ENCODE data around the gene ZNF784.
A peak's percentile ranks its signal among the peaks of the same experiment; 100 is the strongest.

Gene ZNF784

GRCh38 chr19:55635856-55636440, 11.6 kb upstream of the ZNF784 start:
- POLR2A ChIA-PET = interaction anchor here (0.8 to 2.1 kb wide), 4 partner anchors 10 to 19 kb away, joined by 3 to 10 read pairs (median 4); partner anchors contain the start of genes U2AF2 and ZNF784
- Histone ChIP-seq H3K9me3 (ENCODE audit: control insufficient read depth, insufficient read depth, low read depth, low read length) (no peaks in the 10 kb centered on the region), H3K27ac (ENCODE audit: extremely low read depth, low read depth, low read length) (peak overlapping the region; percentile 57; the same call in 1 of the 2 replicates), H3K4me1 (ENCODE audit: control insufficient read depth, insufficient read depth, low read length) (peaks cover 17% of the 10 kb centered on the region), H3K4me3 (ENCODE audit: low read depth, low read length) (peak overlapping the region; percentile 82), H3K36me3 (ENCODE audit: control insufficient read depth in 2 of 2, insufficient read depth in 1 of 2, low read length in 2 of 2) (peaks cover 5 to 11% of the 10 kb centered on the region in 2 experiments; a peak in 2 of 3 replicates)
- CTCF ChIA-PET = interaction anchor here (1.4 to 6.0 kb wide), 4 partner anchors 11 to 169 kb away, joined by 3 to 35 read pairs (median 8); no protein-coding TSS in a partner anchor
- TF ChIP-seq ATF2 (tag by site-specific recombination; IDR thresholded peaks at IDR 0.05; ENCODE audit: low read depth) (no peak), ZNF585B (tag by site-specific recombination; IDR thresholded peaks at IDR 0.05) (no peak), ZNF639 (tag by site-specific recombination; IDR thresholded peaks at IDR 0.05) (no peak), ZFP41 (tag by site-specific recombination; IDR thresholded peaks at IDR 0.05; ENCODE audit: borderline replicate concordance) (no peak), INSM2 (tag by site-specific recombination; IDR thresholded peaks at IDR 0.05) (no peak), ZNF843 (tag by site-specific recombination; IDR thresholded peaks at IDR 0.05) (no peak), SALL2 (tag by site-specific recombination; IDR thresholded peaks at IDR 0.05; ENCODE audit: borderline replicate concordance) (no peak)

GRCh38 chr19:55635334-55635717, 11.0 kb upstream of the ZNF784 start:
- no peaks in the 10 kb centered on the region for H3K9me3 ChIP-seq (ENCODE audit: control insufficient read depth, insufficient read depth, low read depth, low read length)
- H3K4me3 ChIP-seq (ENCODE audit: low read depth, low read length) = peak overlapping the region; percentile 82
- POLR2A ChIA-PET = interaction anchor here (0.7 to 4.2 kb wide), 7 partner anchors 8 to 180 kb away, joined by 4 to 22 read pairs (median 7); partner anchors contain the start of genes U2AF2, ZNF581 and ZNF784
- TF ChIP-seq ZNF391 (tag by site-specific recombination; IDR thresholded peaks at IDR 0.05; ENCODE audit: borderline replicate concordance, low read depth) = no peak
- CTCF ChIA-PET = interaction anchor here (2.1 to 6.0 kb wide), 3 partner anchors 19 to 168 kb away, joined by 11 to 35 read pairs (median 26); partner anchors contain the start of gene U2AF2
- peaks cover 5 to 11% of the 10 kb centered on the region in 2 experiments; a peak in 2 of 3 replicates for H3K36me3 ChIP-seq (ENCODE audit: control insufficient read depth in 2 of 2, insufficient read depth in 1 of 2, low read length in 2 of 2)
- H3K4me1 ChIP-seq (ENCODE audit: control insufficient read depth, insufficient read depth, low read length) = peaks cover 17% of the 10 kb centered on the region
- H3K27ac ChIP-seq (ENCODE audit: extremely low read depth, low read depth, low read length) = peak overlapping the region; percentile 57

- peaks cover 5 to 11% of the 10 kb centered on the region in 2 experiments; a peak in 2 of 3 replicates for H3K36me3 ChIP-seq (ENCODE audit: control insufficient read depth in 2 of 2, insufficient read depth in 1 of 2, low read length in 2 of 2)
- CTCF ChIA-PET = interaction anchor here (0.6 to 6.0 kb wide), 21 partner anchors 9 to 1465 kb away, joined by 3 to 62 read pairs (median 16); partner anchors contain the start of genes CCDC106, HSPBP1, U2AF2 and ZNF784
- H3K4me1 ChIP-seq (ENCODE audit: control insufficient read depth, insufficient read depth, low read length) = peaks cover 12% of the 10 kb centered on the region
- H3K4me3 ChIP-seq (ENCODE audit: low read depth, low read length) = no peak overlapping the region
- H3K9me3 ChIP-seq (ENCODE audit: control insufficient read depth, insufficient read depth, low read depth, low read length) = no peaks in the 10 kb centered on the region
- H3K27ac ChIP-seq (ENCODE audit: extremely low read depth, low read depth, low read length) = no peak overlapping the region
- no peak for TF ChIP-seq ZNF701 (tag by site-specific recombination; IDR thresholded peaks at IDR 0.05)
- TF ChIP-seq ZBTB7A (tag by site-specific recombination; IDR thresholded peaks at IDR 0.05; ENCODE audit: low read depth) = no peak
- no peak for TF ChIP-seq SCRT2 (tag by site-specific recombination; IDR thresholded peaks at IDR 0.05)
- TF ChIP-seq OSR2 (tag by site-specific recombination; IDR thresholded peaks at IDR 0.05) = no peak
- no peak for TF ChIP-seq ZBTB10 (tag by site-specific recombination; IDR thresholded peaks at IDR 0.05)
- POLR2A ChIA-PET = interaction anchor here (1.3 to 4.2 kb wide), 4 partner anchors 9 to 172 kb away, joined by 4 to 22 read pairs (median 6); partner anchors contain the start of genes ISOC2, U2AF2, ZNF581 and ZNF784
Measured at GRCh38 chr19:55633861-55634260, 9.5 kb upstream of the ZNF784 start.
